A673 (cell line): ENCODE data around the gene FAM170B. TPM values are rescaled to one million over a fixed set of nuclear protein-coding genes. Genes with fewer than 3 reads are reported as not detected.

ENCODE experiments used
- BruUV-seq: library from RNA; stranded (reverse); fragments of 400-500 nt; replicated peaks from 2 replicates; lab custom pipeline; 2021; lab: Mats Ljungman, UMichigan
- CTCF ChIA-PET: fragments of 300-600 bp; sonication (Branson Sonifier 250); formaldehyde crosslinking; loops from one replicate; lab custom pipeline; 2022; ENCODE audit warnings: antibody characterized with exemption; lab: Charles Lee
- POLR2A ChIA-PET: fragments of 300-600 bp; sonication (Branson Sonifier 250); formaldehyde crosslinking; loops from one replicate; lab custom pipeline; 2022; ENCODE audit warnings: antibody characterized with exemption; ENCODE audit not compliant: low non-redundant PET; lab: Charles Lee
- DNase-seq: peaks from one replicate; pipeline ENCODE4 v3.0.0-alpha.2; 2015; ENCODE audit warnings: low spot score
- H3K27ac ChIP-seq: fragments of 200-600 bp; sonication (generic); 2 replicates; pipeline ENCODE4 v1.5.1; 2016; ENCODE audit warnings: mixed run types, low read depth, mild to moderate bottlenecking, mixed read lengths, antibody characterized with exemption, low read length; ENCODE audit not compliant: poor library complexity, severe bottlenecking
- H3K27me3 ChIP-seq: fragments of 200-600 bp; sonication (generic); replicated peaks from 2 replicates; pipeline ENCODE4 v1.6.1; 2017; ENCODE audit warnings: mixed run types, low read depth, mild to moderate bottlenecking, mixed read lengths, antibody characterized with exemption, low read length; ENCODE audit not compliant: insufficient read depth, poor library complexity
- H3K36me3 ChIP-seq: fragments of 200-600 bp; sonication (generic); 2 replicates; pipeline ENCODE4 v1.6.1; 2016; ENCODE audit warnings: mixed run types, mild to moderate bottlenecking, mixed read lengths, antibody characterized with exemption, low read length; ENCODE audit not compliant: insufficient read depth, poor library complexity, severe bottlenecking
- H3K4me1 ChIP-seq: fragments of 200-600 bp; sonication (generic); 2 replicates; pipeline ENCODE4 v1.6.1; 2017; ENCODE audit warnings: mixed run types, mild to moderate bottlenecking, mixed read lengths, antibody characterized with exemption, low read length; ENCODE audit not compliant: insufficient read depth, poor library complexity, severe bottlenecking
- H3K4me3 ChIP-seq: fragments of 200-600 bp; sonication (generic); 2 replicates; pipeline ENCODE4 v1.5.1; 2016; ENCODE audit warnings: low read depth, mixed run types, mild to moderate bottlenecking, mixed read lengths, low read length; ENCODE audit not compliant: poor library complexity, severe bottlenecking
- H3K9me3 ChIP-seq: fragments of 200-600 bp; sonication (generic); 2 replicates; pipeline ENCODE4 v1.6.1; 2016; ENCODE audit warnings: mixed run types, low read depth, mild to moderate bottlenecking, mixed read lengths, antibody characterized with exemption, low read length; ENCODE audit not compliant: poor library complexity, severe bottlenecking
- CTCF ChIP-seq: fragments of 300-800, 200-600 bp; sonication (generic); conservative IDR thresholded peaks from 2 replicates; pipeline ENCODE4 v1.5.1; 2017; ENCODE audit warnings: low read depth, mild to moderate bottlenecking, antibody characterized with exemption, low read length, moderate library complexity, mixed read lengths
- EZH2 ChIP-seq: fragments of 200-600 bp; sonication (generic); IDR thresholded peaks from 2 replicates; pipeline ENCODE4 v1.6.1; 2017; ENCODE audit warnings: borderline replicate concordance, low read depth, mild to moderate bottlenecking, mixed read lengths, antibody characterized with exemption, low read length; ENCODE audit not compliant: poor library complexity, severe bottlenecking
- intact Hi-C: fragments of 100-400 bp; cut with micrococcal nuclease; formaldehyde crosslinking; loops from one replicate; pipeline ENCODE4 v1.10.0; 2022; ENCODE audit not compliant: unreplicated experiment
- total RNA-seq: library from RNA; stranded (reverse); gene quantifications from 2 replicates; pipeline ENCODE4 v1.2.3, GENCODE V29; 2021

FAM170B gene
- total RNA-seq, 1 experiment from 2014 or later, result not detected

DNA sequence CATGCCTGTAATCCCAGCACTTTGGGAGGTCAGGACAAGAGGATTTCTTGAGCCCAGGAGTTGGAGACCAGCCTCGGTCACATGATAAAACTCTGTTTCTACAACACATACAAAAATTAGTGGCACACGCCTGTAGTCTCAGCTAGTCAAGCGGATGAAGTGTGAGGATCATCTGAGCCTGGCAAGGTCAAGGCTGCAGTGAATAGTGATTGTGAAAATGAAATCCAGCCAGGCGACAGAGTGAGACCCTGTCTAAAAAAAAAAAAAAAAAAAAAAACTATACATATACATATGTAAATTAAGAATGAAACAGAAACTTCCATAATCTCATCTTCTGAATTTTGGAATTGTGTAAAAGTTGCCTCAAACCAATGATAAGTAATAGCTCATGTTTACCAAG lies 18.2 kb upstream of the FAM170B start:
- DNase-seq, result no peak
- no TSS peak for BruUV-seq
- no peaks in the 10 kb centered on the region for H3K9me3 ChIP-seq
- H3K4me1 ChIP-seq, result no peaks in the 10 kb centered on the region
- POLR2A ChIA-PET, result no interaction called here
- intact Hi-C loops, result no loop called here
- H3K27ac ChIP-seq, result no peak overlapping the region
- H3K36me3 ChIP-seq, result no peaks in the 10 kb centered on the region
- CTCF ChIA-PET, result no interaction called here
- peaks cover 29% of the 10 kb centered on the region for H3K27me3 ChIP-seq
- TF ChIP-seq CTCF (no peak), EZH2 (no peak)
- H3K4me3 ChIP-seq, result no peak overlapping the region

DNA sequence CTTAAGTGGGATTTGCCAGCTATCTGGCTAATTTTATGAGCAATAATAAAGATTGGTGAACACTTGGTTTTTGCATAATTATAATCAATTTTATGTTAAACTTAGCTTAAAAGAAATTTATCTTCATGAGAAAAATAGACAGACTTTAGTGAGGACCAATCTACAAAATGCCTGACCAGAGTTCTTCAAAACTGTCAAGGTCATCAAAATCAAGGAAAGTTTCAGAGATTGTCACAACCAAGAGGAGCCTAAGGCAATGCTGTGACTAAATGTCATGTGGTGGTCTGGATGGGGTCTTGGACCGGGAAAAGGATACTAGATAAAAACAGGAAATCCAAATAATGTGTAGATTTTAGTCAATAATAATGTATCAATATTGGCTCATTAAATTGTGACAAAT lies 17.7 kb upstream of the FAM170B start:
- no peaks in the 10 kb centered on the region for H3K36me3 ChIP-seq
- H3K9me3 ChIP-seq, result no peaks in the 10 kb centered on the region
- no peak overlapping the region for H3K27ac ChIP-seq
- no peaks in the 10 kb centered on the region for H3K4me1 ChIP-seq
- intact Hi-C loops, result no loop called here
- BruUV-seq, result no TSS peak
- TF ChIP-seq CTCF (no peak), EZH2 (no peak)
- peaks cover 25% of the 10 kb centered on the region for H3K27me3 ChIP-seq
- ChIA-PET POLR2A (no interaction called here), CTCF (no interaction called here)
- DNase-seq, result no peak
- no peak overlapping the region for H3K4me3 ChIP-seq

GRCh38 chr10:49151025-49151445 lies 17.2 kb upstream of the FAM170B start:
- intact Hi-C loops, result no loop called here
- TF ChIP-seq EZH2, result no peak
- no peak for TF ChIP-seq CTCF
- Histone ChIP-seq H3K27ac (no peak overlapping the region), H3K4me1 (no peaks in the 10 kb centered on the region), H3K27me3 (peaks cover 22% of the 10 kb centered on the region), H3K9me3 (no peaks in the 10 kb centered on the region), H3K4me3 (no peak overlapping the region), H3K36me3 (no peaks in the 10 kb centered on the region)
- BruUV-seq, result no TSS peak
- ChIA-PET CTCF (no interaction called here), POLR2A (no interaction called here)
- no peak for DNase-seq
